Measurements from ENCODE around the gene PLEKHM3. TPM values are rescaled to one million over a fixed set of nuclear protein-coding genes. Genes with fewer than 3 reads are reported as not detected.
"Not testable (repeated sequence)": the region's sequence is repeated elsewhere in the genome, so short reads cannot be mapped to it uniquely, and the experiment has no call there.

The PLEKHM3 gene
- total RNA-seq, 4 donors from 2014 or later, result 5.6 to 8.8 (median 6.8) TPM

- TF ChIP-seq POLR2A (IDR thresholded peaks at IDR 0.05), result no peak
- TF ChIP-seq CTCF (IDR thresholded peaks at IDR 0.05 in 4 of 5, conservative IDR thresholded peaks at IDR 0.05 in 1 of 5), result no peak
- Histone ChIP-seq H3K4me1 (peaks cover 24 to 33% of the 10 kb centered on the region in 2 donors), H3K9me3 (no peaks in the 10 kb centered on the region), H3K36me3 (no peaks in the 10 kb centered on the region), H3K27me3 (no peaks in the 10 kb centered on the region), H3K27ac (no peak overlapping the region), H3K4me3 (peak overlapping the region; percentile 83 to 91 (median 88))
- ATAC-seq (no peak), DNase-seq (no peak)
- in situ Hi-C loops (cut with MboI; ENCODE audit: low sequenced_read_pairs in 4 of 4) (no loop called here), intact Hi-C loops (cut with DNase I; ENCODE audit: low total_unique reads) (no loop called here)
Observed at GRCh38 chr2:208024091-208024490, 1.2 kb downstream of the PLEKHM3 start.

GRCh38 chr2:208020253-208020652 is 5.1 kb downstream of the PLEKHM3 start:
- no peak overlapping the region for H3K4me3 ChIP-seq
- no peak for TF ChIP-seq POLR2A (IDR thresholded peaks at IDR 0.05)
- no peak for TF ChIP-seq CTCF (IDR thresholded peaks at IDR 0.05 in 4 of 5, conservative IDR thresholded peaks at IDR 0.05 in 1 of 5)
- DNase-seq (no peak), ATAC-seq (no peak)
- no peaks in the 10 kb centered on the region for H3K36me3 ChIP-seq
- H3K27ac ChIP-seq, result no peak overlapping the region
- intact Hi-C loops (cut with DNase I; ENCODE audit: low total_unique reads), result no loop called here
- H3K9me3 ChIP-seq, result no peaks in the 10 kb centered on the region
- peaks cover 17 to 33% of the 10 kb centered on the region in 2 donors for H3K4me1 ChIP-seq
- in situ Hi-C loops (cut with MboI; ENCODE audit: low sequenced_read_pairs in 4 of 4), result no loop called here
- no peaks in the 10 kb centered on the region for H3K27me3 ChIP-seq

- H3K36me3 ChIP-seq; ATAC-seq; intact Hi-C loops (cut with DNase I; ENCODE audit: low total_unique reads); DNase-seq; in situ Hi-C loops (cut with MboI; ENCODE audit: low sequenced_read_pairs in 4 of 4); H3K27ac ChIP-seq; H3K27me3 ChIP-seq; H3K4me3 ChIP-seq; H3K9me3 ChIP-seq: not testable (repeated sequence)
- H3K4me1 ChIP-seq, result peaks cover 15 to 28% of the 10 kb centered on the region in 2 donors
Observed at GRCh38 chr2:208018124-208018712, 7.1 kb downstream of the PLEKHM3 start.

GRCh38 chr2:208017721-208018120 is 7.6 kb downstream of the PLEKHM3 start:
- DNase-seq, result no peak
- TF ChIP-seq POLR2A (IDR thresholded peaks at IDR 0.05), result no peak
- TF ChIP-seq CTCF (IDR thresholded peaks at IDR 0.05 in 4 of 5, conservative IDR thresholded peaks at IDR 0.05 in 1 of 5), result no peak
- H3K4me3 ChIP-seq, result no peak overlapping the region
- in situ Hi-C loops (cut with MboI; ENCODE audit: low sequenced_read_pairs in 4 of 4) (no loop called here), intact Hi-C loops (cut with DNase I; ENCODE audit: low total_unique reads) (no loop called here)
- no peaks in the 10 kb centered on the region for H3K9me3 ChIP-seq
- H3K27ac ChIP-seq, result no peak overlapping the region
- no peak for ATAC-seq
- no peaks in the 10 kb centered on the region for H3K27me3 ChIP-seq
- no peaks in the 10 kb centered on the region for H3K36me3 ChIP-seq
- peaks cover 16 to 31% of the 10 kb centered on the region in 2 donors for H3K4me1 ChIP-seq

GRCh38 chr2:208015475-208015874 is 9.9 kb downstream of the PLEKHM3 start:
- Histone ChIP-seq H3K4me1 (peaks cover 16 to 24% of the 10 kb centered on the region in 2 donors), H3K4me3 (no peak overlapping the region), H3K27ac (no peak overlapping the region), H3K27me3 (no peaks in the 10 kb centered on the region), H3K36me3 (no peaks in the 10 kb centered on the region), H3K9me3 (no peaks in the 10 kb centered on the region)
- DNase-seq (no peak), ATAC-seq (no peak)
- in situ Hi-C loops (cut with MboI; ENCODE audit: low sequenced_read_pairs in 4 of 4), result no loop called here
- intact Hi-C loops (cut with DNase I; ENCODE audit: low total_unique reads), result no loop called here
- TF ChIP-seq CTCF (IDR thresholded peaks at IDR 0.05 in 4 of 5, conservative IDR thresholded peaks at IDR 0.05 in 1 of 5) (no peak), POLR2A (IDR thresholded peaks at IDR 0.05) (no peak)

Measured in gastrocnemius medialis (tissue), 4 donors.